Measurements from ENCODE around the gene WDR33.

WDR33 gene

DNA sequence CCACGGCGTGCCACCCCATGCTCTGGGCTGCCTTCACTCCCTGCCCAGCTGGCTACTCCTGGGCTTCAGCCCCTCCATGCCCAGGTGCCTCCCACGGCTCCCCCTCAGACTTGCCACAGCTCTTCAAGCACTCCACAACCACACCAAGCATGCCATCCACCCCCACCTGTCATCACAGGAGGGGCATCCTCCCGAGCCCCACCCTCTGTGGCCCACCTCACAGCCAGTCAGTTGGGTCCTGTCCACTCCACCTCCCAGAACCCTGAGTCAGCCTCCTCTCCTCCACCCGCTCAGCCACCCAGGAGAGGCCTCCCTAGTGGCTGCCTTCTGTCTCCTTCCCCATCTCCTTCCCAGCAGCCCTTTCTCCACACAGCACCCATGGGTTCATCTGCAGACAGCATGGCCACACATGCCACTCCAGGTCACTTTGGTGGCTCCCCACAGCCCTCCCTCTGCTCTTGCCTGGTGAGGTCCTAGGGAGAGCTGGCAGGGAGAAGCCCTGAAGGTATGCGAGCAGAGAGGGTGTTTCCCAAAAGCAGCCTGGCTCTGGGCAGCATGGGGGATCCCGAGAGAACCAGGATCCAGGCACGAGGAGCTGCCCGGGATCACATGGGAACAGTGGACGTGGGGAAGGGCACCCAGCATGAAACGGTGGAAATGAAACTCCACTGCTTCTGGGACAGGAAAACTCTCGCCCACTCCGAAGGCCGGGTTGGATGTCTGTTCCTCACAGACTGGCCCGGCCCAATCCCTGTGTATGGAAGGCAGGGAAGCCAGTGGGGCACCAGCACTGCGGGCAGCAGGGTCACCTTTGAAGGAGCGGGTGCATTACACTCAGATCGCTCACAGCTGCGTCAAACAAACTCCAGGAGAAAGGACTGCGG is 138.4 kb downstream of the WDR33 start:
- no peak for DNase-seq (ENCODE audit: low read depth in 2 of 2)

DNA sequence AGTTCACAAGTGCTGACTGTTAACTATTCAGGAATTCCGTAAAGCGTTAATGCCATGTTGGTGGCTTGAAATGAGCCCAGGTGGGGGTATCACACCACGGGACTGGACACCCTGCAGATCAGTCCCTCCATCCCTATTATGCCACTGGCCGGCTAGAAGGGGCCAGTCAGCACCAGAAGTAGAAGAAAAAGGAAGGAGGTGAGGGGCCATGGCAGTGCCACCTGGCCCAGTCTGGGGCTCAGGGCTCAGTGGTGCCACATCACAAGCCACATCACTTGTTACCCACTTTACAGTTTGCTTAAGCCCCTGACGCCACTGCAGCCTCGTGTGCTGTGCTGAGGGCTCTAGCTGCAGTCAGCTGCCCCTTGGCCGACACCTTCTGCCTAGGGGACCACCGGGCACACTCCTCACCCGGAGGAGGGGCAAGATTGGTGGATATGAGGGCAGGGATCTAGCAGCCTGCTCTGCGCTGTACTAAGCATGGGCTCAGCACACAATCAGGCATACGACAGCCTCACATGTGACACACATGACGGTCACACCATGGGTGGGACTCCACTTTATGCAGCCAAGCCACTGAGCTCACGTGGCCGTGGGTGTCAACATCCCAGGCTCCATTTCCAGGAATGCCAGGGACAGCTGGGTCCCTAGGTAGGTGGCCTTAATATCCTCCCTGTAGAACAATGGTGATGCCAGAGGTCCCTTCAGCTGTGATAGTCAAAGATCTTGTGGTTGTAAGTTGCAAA is 139.2 kb downstream of the WDR33 start:
- DNase-seq (ENCODE audit: low read depth in 2 of 2): no peak

DNA sequence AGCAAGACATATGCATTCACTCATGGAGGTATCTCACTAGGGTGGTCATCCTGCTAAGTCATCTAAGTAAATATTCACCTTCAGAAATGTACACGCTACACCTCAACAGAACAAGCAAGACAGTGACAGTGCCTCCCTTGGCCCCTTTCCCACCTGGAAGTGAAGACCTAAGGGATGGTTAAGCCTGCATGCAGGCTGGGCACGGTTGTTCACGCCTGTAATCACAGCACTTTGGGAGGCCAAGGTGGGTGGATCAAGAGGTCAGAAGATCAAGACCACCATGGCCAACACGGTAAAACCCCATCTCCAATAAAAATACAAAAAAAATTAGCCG is 140.0 kb downstream of the WDR33 start:
- no peak for DNase-seq (ENCODE audit: low read depth in 2 of 2)

DNA sequence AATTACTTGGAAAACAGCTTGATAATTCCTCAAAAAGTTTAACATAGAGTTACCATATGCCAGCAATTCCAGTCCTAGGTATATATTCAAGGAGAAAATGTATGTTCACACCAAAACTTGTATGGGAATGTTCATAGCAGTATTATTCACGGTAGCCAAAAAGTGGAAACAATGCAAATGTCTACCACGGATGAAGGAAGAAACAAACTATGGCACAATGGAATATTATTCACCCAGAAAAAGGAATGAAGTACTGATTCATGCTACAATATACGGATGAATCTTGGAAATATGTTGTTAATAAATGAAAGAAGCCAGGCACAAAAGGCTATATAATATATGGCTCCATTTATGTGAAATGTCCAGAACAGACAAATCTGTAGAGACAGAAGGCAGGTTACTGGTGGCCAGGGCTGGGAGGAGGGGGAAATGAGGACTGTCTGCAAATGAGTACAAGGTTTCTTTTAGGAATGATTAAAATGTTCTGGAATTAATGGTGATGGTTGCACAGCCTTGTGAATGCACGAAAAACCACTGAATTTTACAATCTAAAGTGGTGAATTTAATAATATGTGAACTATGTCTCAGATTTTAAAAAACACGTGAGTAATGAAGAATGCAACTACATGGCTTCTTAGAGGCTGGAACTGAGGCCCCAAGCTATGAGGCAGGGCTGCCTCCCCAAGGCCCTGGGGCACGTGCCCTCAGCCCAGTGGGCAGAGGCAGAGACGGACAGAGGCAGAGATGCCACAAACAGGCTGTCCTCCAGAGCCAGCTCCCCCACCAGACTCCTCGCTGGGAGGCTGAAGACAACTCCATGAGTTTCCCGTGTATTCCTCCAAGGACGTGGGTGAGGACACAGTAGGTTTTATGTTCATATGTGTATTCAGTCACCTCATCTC is 140.7 kb downstream of the WDR33 start:
- DNase-seq (ENCODE audit: low read depth in 2 of 2): no peak

DNA sequence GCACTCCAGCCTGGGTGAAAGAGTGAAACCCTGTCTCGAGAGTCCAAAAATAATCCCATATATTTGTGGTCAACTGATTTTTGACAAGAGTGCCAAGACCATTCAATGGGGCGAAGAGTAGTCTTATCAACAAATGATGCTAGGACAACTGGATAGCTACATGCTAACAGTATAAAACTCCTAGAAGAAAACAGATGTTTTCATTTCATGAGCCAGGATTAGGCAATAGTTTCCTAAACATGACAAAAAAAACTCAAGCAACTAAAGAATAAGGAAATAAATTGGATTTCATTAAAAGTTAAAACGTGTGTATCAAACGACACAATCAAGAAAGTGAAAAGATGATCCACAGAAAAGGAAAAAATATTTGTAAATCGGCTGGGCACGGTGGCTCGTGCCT is 141.9 kb downstream of the WDR33 start:
- DNase-seq (ENCODE audit: low read depth in 2 of 2): no peak

DNA sequence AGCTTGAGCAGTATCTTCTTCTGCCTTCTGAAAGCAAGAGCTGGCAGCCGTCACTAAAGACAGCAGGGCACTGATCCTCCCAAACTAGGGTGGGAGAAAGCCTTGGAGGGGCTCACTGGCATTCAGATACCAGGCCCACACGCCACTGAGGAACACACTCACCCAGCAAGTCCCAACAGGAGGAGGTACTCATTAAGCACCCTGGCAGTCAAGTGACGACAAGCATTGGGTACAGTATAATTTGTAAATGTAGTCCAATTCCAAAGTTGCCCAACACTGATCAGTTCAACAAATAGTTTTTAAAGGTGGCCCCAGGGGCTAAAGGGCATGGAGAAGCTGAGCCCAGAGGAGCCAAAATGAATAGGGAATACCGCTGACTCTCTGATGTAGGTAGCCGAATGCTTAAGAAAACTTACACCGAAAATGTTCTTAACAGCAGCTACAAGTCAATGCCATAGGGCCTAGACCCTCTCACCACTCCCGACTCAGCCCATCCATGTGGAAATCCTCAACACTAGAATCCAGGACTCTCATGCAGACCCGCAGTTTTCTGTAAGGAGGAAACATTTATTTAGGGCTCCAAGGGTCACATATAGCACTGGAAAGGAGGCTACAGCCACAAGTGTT is 145.6 kb downstream of the WDR33 start:
- DNase-seq (ENCODE audit: low read depth in 2 of 2): no peak

DNA sequence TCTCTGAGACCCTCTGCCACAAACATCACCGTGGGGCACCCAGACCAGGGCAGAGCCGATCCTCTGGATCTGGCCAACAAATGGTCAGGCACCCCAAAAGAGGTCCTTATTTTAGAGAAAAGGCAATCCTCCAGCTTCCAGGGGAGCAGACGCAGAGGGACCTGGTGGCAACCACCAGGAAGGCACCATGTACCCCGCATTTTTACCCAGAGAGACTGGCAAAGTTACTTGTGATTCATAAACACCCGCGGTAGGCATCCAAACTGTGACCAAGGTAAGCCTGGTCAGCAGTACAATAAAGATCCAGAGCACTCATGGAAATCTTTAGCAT is 146.1 kb downstream of the WDR33 start:
- no peak for DNase-seq (ENCODE audit: low read depth in 2 of 2)

DNA sequence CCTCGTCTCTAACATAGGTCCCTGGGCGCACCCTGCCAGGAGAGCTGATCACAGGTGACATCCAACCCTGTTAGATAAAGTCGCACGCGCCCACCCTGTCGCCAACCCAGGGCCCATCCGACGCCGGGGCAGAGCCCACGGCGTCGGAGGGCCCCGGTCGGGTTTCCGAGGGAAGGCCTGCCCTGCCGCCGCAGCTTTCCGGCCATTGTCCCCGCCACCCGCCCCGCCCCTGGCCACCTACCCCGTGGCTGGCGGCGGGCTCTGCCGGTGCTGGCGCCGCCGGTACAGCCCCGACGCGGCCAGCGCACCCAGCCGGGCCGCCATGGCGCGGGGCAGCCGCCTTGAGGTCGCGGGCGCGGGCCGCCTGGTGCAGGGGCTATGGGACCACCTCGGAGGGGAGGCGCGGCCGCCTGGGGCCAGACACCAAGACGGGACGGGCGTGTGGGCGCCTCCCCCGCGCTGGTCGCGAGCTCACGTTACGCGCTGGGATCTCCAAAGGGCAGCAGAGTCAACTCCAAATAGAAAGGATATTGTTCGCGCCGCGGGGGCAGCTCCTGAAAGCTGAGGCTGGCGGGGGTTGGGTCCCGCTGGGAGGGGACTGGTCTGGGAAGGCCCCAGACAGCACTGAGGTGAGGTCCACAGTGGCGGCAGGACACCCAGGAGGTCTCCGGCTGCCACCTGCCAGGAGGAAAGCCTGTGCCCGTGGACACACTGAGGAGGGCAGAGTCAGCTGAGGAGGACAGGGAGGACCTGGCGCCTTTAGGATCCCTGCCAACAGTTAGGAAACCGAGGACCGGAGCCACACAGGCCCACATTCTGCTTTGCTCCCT is 146.7 kb downstream of the WDR33 start:
- DNase-seq (ENCODE audit: low read depth in 2 of 2): no peak

DNA sequence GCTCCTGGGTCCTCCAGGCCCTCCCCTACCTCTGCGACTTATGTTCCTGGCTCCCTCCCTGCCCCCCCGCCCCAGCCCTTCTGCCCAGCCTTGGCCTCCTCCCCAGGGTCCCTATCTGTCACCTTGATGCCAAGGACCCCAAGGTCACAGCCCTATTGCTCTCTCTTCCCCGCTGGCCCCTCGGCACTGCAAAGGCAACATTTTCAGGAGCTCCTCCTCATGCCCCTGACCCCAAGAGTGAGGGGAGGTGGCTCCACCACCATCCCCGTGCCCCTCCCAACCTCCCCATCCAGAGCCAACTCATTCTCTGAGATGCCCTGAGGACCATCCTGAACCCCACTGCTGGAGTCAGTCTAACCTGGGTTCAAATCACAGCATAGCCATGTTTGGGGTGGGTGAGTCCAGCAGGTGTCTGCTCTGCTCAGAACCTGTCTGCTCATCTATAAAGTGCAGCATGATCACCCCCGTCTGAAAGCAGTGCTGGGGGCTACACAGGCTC is 147.4 kb downstream of the WDR33 start:
- DNase-seq (ENCODE audit: low read depth in 2 of 2): no peak

DNA sequence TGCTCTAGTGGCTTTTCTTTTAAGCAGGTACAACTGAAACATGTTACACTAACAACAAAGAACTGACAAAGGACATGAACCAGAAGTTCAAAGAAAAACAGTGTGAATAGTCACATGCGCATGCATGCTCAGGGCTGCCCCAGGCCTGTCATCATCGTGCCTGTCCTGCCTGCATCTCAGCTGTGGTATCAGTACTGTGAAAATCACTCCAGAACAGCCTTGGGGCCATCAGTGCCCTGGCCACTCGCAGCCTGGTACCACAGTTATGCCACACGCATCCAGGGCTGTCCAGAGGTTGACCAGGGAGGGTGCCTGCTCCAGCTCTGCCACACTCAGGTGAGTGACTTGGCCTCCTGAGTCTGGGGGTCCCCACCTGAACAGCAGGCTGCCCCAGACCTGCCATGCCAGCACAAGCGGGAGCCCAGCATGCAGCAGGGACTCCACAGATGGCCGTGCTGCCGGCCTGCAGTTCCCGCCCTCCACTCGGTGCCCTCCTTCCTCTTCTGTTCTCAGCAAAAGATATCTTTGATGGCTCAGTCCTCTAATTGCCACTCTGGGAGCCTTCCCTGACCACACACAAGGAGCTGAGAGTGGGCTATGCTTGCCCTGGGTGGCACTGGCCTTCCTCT is 147.9 kb downstream of the WDR33 start:
- no peak for DNase-seq (ENCODE audit: low read depth in 2 of 2)

DNA sequence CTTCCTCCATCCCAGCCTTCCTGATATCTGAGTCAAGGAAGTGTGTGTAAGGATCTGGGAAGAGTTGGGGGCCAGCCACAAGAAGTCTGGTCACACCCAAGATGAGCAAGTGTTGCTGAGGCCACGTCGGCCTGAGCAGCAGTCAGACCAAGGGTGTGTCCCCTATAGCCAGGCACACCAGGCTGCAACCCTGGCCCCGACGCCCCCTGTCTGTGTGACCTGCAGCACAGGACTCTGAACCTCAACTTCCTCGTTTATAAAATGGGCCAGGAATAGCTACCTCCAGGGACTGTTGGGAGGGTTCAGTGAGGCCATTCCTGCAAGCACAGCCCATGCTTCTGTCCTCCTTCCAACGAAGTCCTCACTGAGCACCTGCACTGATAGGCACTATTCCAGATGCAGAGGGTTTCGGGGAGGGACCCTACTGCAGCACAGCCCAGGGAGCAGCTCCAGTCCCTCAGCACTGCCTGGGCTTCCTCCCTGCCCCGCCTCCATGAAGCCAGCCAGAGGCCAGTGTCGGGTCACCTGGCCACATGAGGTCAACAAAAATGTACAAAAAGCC is 148.9 kb downstream of the WDR33 start:
- no peak for DNase-seq (ENCODE audit: low read depth in 2 of 2)

DNA sequence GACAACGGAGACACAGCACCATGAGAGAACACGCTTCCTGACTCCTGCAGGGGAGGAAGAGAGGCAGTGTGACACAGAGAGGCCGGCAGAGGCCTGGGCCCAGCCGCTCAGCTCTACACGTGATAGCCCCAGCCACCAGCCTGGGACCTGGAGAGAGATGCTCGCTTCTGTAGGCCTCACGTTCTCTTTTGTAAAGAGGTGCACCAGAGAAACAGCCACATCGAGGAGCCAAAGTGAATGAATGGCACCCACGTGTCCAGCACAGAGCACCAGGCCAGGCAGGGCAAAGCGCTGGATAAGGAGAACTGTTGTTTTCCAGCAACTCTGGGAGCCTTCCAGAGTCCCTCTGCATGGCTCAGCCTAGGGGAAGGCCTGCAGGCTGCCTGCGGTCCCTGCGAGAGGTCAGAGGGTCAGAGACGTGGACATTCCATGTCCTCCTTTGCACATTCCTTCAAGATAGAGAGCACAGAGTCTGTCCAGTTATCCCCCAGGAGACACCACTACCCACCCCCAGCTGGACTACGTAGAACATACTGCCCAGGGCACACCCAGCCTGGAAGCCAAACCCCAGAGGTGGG is 149.8 kb downstream of the WDR33 start:
- DNase-seq (ENCODE audit: low read depth in 2 of 2): no peak

DNA sequence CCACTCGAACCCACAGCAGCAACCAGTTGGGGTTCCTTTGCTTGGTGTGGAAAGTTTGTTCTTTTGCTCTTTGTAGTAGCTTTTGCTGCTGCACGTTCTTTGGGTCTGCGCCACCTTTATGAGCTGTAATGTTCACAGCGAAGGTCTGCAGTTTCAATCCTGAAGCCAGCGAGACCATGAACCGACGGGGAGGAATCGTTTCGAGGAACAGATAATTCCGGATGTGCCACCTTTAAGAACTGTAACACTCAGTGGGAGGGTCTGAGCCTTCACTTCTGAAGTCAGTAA is 150.7 kb downstream of the WDR33 start:
- no peak for DNase-seq (ENCODE audit: low read depth in 2 of 2)

DNA sequence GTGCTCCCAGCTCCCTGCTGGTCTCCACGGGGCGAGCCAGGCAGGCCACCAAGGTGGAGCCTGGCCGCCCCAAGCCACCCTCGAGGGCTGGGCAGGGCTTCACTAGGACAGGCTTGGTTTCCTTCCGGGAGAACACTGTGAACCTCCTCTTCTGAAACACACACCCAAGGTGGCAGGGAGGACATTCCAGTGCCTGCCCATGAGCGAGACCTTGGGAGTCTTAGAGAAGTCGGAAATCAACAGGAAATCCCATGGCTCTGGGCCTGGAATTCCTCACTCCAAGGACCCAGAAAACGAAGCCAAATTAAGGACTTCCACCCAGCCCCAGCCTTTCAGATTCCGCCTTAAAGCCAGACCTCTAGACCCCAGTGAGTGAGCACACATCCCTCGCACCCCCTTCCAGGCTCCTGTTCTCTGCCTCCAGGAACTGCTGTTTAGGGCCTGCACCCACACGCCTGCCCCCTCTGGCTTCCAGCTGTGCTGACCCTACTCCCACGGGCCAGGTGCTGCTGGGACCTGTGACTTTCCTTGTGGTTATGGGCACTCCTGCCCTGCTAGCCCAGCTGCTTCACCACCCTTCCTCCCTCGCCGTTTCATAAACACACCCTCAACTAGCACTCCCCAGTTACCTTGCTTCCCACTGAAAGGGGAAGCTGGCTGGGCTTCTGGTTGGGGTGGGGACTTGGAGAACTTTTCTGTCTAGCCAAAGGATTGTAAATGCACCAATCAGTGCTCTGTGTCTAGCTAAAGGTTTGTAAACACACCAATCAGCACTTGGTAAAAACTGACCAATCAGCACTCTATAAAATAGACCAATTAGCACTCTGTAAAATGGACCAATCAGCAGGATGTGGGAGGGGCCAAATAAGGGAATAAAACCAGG is 151.3 kb downstream of the WDR33 start:
- DNase-seq (ENCODE audit: low read depth in 2 of 2): no peak

DNA sequence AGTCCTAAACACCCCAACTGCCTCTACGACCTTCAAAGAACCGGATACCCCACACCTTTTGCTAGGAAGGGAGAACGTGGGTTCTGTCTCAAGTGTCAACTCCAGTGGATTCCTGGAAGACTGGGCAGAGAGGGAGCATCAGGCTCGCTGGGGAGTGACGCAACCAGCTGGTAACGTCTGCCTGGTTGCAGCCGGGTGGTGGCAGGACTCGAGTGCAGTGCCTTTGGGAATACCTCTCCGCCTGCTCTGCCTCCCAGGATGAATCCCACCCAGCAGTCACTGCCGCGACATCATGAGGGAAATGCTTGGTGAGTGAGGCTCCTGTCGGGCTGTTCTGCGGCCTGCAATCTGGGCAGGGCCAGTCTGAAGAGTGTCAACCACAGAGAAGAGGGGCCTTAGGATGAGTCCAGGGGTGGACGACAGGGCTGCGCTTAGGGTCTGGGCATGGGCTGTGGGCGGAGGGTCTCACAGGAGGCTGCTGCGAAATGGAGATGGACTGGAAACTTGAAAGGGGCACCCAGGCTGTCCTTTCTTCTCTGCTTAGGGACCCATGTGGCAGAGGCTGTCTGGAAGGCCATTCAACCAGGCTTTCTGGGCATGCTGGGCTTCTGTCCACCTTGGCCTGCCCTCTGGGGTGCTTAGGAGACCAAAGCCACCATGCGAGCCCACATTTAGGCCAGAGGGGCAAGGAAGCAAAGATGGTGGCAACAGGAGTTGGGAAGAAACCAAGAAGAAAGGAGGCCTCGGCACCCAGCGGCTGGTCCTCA is 152.1 kb downstream of the WDR33 start:
- DNase-seq (ENCODE audit: low read depth in 2 of 2): no peak

DNA sequence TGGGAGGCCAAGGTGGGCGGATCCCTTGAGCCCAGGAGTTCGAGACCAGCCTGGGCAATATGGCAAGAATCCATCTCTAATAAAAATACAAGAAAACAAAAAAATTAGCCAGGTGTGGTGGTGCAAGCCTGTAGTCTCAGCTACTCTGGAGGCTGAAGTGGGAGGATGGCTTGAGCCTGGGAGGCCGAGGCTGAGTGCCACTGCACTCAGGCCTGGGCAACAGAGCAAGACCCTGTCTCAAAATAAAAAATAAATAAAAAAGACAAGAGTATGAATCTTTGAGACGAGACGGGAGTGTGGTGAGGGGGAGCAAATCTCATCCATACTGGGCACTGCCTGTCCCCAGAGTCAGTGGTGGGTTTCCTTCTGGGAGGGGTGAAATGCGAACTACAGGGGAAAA is 152.8 kb downstream of the WDR33 start:
- no peak for DNase-seq (ENCODE audit: low read depth in 2 of 2)

DNA sequence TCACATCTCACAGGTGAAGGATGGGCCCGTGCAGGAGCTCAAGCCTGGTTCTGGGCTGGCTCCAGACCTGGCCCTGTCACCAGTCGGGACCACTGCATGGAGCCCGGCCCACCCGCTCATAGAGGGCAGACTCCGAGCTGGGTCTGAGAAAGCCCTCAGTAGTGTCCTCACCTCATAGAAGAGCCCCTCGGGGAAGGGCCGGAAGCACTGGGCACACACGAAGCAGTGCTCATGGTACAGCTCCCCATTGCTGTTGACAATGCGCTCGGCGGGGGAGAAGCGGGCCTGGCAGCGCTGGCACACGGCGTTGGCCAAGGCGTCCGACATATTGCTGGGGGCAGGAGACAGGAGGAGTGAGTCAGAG is 153.8 kb downstream of the WDR33 start:
- no peak for DNase-seq (ENCODE audit: low read depth in 2 of 2)

DNA sequence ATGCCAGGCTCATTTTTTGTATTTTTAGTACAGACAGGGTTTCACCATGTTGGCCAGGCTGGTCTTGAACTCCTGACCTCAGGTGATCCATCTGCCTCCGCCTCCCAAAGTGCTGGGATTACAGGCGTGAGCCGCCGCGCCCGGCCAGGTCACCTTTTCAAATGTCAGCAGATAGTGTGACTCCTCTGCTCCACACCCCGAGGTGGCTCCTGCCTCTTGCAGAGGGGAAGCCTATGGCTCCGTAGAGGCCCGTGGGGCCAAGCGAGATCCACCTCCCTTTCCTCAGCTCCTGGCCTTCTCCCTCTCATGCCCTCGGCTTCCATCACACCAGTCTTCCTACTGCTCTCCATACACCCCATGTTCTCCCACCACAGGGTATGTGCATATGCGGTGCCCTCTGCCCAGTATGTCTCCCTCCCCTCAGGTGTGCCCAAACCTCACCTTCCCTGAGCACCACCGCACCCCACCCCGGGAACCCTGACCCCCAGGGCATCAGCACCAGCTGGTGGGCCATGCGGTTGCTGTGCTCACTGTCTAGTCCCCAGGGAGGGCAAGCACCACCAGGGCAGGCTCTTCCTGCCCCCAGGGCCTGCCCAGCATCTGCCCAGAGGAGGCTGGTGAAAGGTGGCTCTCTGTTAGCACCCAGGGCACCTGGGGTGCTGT is 154.3 kb downstream of the WDR33 start:
- no peak for DNase-seq (ENCODE audit: low read depth in 2 of 2)
